ENCODE measurements around the gene STOML2.

- TF ChIP-seq CTCF (IDR thresholded peaks at IDR 0.05 in 4 of 5, conservative IDR thresholded peaks at IDR 0.05 in 1 of 5) (no peak), POLR2A (IDR thresholded peaks at IDR 0.05) (no peak)
Measured at GRCh38 chr9:35134920-35135319, 32.0 kb upstream of the STOML2 start.

Measured in gastrocnemius medialis (tissue), 4 donors.